HG02623 (cell line): ENCODE results near the gene CARHSP1.
"Not testable (repeated sequence)": the region's sequence is repeated elsewhere in the genome, so short reads cannot be mapped to it uniquely, and the experiment has no call there.

Experiments
- ATAC-seq: cut with Tn5 transposase; IDR thresholded peaks from one replicate; pipeline ENCODE4 v1.9.1; 2021; ENCODE audit warnings: moderate library complexity; ENCODE audit not compliant: unreplicated experiment

CARHSP1 gene

DNA sequence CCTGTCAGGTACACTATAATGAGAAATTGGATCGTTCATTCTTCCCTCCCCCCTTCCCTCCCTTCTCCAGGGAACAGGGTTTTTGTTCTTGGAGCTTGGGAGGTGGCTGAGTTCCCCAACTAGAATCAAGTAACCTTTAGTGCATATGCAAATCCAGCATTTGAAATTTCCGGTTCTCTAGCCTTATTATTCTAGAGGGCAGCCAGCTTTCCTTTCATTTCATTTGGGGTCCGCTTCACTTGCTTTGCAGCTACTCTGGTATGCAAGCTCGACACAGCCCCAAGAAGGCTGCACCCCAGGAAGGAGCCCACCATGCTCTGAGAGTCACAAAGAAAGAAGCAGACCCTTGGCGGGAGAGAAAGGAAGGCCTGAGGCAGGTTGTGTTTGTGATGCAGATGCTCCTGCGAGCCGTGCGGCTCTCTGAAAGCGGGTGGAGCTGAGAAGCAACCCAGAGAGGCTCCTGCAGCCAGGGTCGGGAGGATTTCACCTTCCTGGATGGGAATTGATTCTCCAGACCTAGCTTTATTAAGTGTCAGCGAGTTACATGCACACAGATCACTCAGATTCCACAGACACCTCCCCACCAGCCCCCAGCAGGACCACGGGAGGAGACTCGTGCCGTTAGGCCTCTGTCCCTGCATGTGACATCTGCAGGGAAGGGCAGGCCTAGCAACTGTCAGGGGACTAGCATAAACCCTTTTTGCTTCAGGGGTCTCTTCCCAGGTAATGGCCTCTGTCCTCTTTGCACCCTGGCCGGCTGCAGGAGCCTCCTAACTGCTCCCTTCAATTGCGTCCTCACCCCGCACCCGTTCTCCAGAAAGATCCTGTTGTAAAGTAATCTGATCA, 36.7 kb downstream of the CARHSP1 start:
- no peak for ATAC-seq

DNA sequence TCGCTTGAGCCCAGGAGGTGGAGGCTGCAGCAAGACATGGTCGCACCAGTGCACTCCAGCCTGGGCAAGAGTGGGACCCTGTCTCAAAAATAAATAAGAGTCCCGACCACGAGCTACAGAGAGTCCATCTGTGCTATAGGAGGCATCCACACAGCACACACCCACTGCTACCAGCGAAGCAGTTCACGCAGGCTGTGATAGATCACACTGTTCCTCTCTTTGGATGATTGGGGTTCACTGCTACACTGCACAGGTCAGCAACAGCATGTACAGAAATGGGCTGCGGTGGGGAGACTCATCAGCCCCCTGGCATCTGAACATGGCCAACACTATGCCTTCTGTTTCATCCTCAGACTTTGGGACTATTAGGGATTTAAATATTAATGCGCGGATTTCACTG, 37.4 kb downstream of the CARHSP1 start:
- no peak for ATAC-seq

DNA sequence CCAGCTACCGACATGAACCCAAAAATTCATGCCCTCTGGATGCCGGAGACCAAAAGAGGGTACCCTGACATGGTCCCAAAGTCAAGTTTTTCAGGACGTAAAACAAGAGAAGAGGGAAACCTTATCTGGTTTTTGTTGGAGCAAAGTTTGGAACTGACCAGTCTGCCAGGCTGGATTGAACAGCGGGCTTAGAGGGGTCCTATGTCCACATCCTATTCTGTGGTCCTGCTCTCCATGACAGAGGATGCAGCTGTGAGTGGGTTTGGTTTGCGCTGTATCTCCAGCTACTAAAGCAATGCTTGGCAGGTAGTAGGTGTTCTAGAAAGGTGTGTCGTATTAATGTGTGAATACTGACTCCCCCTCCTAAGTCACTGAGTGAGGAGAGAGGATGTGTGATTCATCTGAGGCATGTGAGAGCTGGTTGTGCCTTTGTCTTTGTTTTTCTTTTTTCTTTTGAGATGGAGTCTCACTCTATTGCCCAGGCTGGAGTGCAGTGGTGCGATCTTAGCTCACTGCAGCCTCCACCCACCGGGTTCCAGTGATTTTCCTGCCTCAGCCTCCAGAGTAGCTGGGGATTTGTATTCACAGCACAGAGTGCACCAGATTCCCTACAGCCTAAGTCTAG, 40.2 kb downstream of the CARHSP1 start:
- ATAC-seq = no peak

DNA sequence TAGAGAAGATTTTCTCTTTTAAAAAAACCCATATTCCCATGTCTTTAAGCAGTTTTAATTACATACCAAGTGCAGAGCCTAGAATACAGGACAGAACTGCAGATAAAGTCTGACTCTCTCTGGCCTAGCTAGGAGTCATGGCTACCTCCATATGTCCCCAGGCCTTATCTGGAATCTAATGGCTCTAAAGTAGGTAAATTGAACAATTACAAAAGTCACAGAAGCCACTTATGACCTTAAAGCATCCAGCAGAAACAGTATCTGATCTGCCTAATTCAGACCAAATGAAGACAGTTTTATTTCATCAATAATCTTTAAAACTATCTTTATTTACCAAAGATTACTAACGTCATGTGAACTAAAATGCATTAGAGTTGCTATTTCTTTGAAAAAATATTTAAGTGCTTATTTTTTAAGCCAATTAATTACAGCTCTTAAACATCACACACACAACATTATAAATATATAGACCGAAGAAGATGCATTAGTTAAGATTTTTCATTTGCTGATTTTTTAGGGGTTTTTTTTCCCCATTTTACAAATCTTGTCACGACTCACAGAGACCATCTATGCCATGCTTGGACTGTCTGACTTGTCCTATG, 42.4 kb downstream of the CARHSP1 start:
- no peak for ATAC-seq

DNA sequence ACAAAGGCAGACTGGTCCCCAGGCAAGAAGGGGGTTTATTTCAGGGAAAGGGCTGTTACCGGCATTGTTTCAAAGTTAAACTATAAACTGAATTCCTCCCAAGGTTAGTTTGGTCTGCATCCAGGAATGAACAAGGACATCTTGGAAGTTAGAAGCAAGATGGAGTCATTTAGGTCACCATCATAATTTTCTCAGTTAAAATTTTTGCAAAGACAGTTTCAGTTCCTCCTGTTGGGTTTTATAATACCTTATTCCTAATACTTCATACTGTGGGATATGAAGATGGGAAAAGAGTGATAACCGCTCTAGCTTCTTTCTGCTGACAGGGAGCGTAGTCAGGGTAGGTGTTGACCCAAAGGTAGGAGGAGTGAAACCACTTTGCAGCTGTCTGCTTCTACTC, 46.4 kb downstream of the CARHSP1 start:
- ATAC-seq = no peak

DNA sequence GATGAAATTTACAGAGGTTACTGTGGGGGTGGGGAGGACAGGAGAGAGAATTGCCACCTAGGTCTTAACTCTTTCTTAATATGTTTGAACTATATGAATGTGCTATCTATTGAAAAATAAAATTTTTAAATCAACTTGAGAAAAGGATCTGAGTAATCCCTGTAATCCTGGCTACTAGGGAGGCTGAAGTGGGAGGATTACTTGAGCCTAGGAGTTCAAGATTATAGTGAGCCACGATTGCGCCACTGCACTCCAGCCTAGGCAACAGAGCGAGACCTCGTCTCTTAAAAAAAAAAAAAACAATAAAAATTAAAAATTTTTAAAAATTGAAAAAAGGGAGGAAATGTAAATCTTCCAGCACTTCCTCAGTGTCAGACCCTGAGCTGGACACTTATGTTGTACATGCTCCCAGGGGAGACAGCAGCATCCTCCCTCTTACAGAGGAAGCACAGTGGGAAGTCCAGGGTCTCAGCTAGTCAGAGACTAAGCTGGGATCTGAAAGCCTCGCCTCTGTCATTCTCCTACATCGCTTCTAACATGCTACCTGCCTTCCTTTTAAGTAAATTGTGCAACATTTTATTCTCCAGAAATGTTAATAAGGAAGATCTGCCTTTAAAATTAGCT, 49.3 kb downstream of the CARHSP1 start:
- no peak for ATAC-seq

DNA sequence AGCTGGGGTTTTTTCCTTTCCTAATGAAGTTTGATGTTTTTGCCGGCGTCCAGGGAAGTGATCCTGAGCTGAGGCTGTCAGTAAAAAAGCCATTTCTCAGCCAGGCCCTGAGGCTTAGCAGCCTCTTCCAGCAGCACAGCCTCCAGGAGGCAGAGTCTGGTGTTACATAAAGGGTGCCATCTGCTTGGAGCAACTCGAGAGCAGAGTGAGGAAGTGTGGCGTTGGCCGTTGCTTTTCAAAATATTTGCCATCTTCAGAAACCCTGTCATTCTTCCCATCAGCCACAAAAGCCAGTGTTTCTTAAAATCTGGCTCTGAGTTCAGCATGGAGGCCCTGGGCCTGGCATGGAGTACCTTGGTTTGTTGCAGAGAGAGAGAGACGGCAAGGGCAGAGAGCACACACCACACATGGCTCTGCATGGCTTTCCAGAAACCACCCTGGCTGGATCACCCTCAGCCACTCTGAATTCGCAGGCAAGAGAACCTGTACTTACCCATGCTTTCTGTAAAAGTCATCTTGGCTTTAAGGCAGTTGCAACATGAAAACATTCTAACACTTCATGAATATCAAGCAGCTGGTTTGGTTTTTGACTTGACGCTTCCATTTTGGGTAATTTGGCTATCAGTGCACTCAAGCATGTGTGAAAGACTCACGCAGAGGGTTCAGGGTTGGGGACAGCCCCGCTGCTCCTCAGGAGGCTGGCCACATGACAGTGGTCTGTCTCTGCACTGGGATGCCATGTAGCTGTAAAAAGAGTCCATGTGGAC, 50.1 kb downstream of the CARHSP1 start:
- ATAC-seq = no peak

DNA sequence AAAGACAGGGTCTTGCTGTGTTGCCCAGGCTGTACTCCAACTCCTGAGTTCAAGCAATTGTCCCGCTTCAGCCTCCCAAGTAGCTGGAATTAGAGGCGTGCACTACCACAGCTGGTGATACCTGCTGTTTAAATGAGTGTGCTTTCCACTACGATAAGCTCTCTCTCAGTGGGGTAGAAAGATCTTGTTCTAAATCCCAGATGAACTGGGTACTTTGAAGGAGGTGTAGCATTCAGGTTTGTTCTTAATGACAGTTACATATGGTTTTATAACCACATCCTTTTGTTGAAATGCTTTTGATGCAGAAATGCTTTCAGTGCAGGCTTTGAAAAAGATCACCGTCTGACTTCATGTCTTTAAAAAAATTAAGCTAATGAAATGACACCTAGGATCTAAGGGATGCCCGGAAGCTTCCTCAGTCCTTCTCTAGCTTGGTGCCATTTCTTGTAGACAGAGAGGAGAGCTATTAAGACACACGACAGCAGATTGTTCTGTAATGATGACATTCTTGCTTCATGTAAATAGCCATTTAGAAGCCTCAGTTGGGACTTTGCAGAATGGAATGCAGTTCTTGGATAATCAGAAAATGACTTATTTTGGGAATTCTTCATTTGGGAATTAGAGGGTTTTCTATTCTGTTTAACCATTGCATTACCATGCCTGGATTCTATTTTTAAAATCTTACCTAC, 51.7 kb downstream of the CARHSP1 start:
- no peak for ATAC-seq

DNA sequence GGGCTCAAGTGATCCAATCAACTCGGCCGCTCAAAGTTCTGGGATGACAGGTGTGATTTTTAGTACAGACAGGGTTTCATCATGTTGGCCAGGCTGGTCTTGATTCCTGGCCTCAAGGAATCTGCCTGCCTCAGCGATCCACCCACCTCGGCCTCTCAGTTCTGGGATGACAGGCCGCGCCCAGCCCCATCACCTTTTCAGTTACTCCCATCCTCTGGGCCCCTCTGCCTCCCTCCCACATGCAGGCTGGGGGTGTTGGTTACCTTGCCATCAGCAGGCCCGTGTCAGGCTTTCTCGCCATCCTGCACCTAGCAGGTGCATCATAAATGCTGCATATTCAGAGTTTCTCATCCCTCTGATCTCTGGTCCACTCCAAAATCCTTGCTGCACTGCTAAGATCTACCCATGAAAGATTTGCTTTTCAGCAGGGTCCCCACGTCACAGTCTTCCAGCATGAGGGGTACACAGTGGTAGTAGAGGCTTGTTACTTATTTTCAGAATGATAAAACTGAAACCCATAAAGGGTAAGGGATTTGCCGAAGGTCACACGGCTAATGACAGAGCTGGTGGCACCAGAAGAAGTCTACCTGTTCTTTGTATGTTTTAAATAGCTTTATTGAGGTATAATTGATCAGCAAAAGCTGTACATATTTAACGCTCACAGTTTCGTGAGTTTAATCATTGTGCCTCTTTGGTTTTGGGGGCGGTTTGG, 54.6 kb downstream of the CARHSP1 start:
- ATAC-seq = no peak

DNA sequence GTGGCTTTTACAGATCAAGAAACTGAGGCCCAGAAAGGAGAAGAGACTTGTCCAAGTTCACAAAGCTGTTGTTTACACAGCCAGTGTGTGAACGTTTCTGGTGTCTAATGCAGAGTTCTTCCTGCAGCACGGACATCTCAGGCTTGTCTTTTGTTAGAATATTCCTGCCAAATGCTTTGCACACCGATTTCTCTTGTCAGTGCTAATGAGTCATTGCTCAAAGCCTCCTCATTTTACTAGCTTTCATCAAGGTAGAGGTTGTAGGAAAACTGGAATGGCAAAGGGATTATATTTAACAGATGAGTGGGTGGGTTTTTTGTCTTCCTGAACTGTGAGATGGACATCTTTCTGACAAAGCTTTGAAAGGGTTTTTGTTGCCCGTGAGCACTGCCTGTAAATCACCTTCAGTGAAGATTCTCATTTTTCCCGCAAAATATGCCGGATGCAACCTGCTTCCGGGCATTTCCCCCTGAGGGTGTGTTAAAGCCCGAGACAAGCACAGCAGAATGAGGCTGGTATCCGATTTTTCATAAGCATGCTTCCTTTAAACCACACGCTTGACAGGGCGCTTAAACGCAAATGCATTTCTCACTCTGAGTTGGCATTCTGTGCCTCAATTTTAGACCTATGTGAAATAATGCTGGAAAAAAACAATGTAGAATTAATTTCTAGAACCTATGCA, 56.5 kb downstream of the CARHSP1 start:
- ATAC-seq = no peak

DNA sequence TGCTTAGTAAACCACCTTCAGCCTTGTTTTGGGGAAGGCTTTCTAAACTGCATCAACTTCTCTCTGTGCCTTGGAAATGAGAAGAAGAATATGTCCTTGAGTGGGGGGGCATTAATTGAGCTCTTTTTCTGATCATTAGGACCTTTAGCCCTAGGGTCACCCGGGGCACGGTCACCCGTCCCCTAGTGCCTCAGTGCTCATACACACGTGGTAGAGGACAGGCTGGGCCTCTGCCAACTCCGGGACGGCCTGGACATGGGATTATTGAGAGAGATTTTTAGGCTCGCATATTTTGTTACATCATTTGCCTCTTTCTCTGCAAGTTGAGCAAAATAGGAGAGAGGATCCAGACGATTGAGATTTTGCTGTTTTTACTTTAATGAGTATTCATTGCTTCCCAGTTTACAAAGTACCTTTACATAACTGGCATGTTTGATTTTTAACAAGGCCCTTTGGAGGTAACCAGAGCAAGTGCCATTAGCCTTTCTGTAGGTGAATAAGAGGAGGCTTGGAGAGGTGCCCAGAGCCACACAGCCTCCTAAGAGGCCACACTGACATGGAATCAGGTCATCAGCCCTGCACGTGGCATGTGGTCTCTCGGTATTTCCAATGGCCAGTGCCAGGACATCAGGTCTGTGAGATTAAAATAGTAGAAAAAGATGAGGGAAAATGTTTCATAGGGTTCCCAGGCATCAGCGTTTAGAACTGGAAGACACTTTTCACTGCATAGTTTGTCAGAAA, 60.0 kb downstream of the CARHSP1 start:
- no peak for ATAC-seq

DNA sequence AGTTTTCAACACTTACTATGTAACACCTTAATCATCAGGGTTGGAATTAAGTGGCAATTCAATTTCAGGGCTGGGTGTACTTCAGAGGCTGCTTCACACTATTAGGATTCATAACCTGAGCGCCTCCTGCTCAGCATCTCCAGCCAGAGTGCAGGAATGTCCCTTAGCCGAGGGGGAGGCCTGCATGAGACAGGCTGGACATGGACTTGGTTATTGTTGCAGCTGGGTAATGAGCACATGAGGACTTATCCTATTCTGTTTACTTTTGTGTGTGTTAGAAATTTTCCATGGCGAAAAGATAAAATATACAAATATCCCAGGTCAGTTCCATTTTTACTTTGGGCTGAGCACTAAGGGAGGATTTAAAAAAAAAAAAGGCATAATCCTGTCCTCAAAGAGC, 60.8 kb downstream of the CARHSP1 start:
- ATAC-seq = no peak

DNA sequence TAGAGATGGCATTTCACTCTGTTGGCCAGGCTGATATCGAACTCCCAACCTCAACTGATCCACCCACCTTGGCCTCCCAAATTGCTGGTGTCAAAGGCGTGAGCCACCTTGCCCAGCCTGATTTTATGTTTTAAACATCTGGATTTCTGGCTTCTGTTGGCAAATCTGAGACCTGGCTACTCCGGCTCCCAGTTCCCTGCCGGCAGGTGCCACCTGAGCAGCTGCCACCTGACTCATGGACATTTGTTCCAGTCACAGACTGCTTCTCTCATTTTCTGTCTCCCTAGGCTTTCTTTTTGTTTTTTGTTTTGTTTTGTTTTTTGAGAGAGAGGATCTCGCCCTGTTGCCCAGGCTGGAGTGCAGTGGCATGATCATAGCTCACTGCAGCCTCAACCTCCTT, 61.6 kb downstream of the CARHSP1 start:
- ATAC-seq = no peak

DNA sequence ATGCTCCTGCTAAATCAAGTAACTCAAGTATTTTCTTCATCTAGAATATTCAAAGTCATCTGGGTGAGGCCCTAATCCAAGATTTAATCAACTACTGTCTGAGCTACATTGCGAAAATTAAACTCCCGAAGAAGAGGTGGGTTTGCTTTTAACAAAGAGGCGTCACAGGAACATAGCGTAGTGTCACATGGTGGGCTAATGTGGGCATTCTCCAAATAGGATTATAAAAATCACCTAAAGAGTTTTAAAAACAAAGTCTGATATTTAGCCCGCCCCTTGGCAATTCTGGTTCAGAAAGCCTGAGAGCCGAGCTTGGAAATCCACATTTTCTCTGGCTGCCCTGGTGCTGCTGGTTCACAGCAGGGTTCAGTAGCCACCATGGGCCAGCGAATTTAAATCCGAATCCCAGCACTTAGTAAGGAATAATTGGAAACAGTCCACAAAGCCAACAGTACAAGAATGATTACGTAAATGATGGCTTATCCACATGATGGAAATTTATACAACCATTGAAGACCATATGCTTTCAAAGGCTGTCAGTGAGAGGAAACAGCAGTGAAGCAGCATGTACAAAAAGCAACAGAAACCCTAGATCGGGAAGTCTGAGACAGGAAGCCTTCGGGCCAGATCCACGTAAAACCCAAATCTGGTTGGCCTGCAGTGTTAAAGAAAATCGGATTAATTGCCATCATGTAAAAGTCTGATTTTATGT, 62.4 kb downstream of the CARHSP1 start:
- no peak for ATAC-seq

DNA sequence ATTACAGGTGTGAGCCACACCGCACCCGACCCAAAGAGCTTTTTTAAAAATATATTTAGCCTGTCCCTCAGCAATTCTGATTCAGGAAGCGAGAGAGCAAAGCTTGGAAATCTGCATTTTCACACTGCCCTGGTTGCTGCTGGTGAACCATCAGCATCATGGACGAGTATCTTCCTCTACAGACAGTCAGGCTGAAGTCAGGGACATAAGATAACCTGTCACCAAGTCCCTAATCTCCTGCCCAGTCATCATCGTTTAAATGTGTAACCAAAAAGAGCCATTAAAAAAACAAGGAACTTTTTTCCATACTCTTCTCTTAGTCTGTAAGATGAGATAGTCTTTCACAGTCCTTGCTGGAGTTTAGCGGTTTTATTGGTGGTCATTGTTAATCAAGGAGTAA, 64.5 kb downstream of the CARHSP1 start:
- no peak for ATAC-seq

DNA sequence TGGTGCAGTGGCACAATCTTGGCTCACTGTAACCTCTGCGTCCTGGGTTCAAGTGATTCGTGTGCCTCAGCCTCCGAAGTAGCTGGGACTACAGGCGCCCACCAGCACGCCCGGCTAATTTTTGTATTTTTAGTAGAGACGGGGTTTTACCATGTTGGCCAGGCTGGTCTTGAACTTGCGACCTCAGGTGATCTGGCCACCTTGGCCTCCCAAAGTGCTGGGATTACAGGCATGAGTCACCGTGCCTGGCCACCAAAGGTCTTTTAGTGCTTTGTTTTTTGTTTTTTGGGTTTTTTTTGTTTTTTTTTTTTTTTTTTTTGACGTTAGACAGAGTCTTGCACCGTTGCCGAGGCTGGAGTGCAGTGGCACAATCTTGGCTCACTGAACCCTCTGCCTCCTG, 65.1 kb downstream of the CARHSP1 start:
- not testable (repeated sequence) for ATAC-seq
